ENCODE measurements around the gene CDH11. TPM values are rescaled to one million over a fixed set of nuclear protein-coding genes. Genes with fewer than 3 reads are reported as not detected.

Gene CDH11
- total and polyA plus RNA-seq, 2 of the 4 experiments (the other 2 are of a cell fraction), result 266 to 601 TPM

GRCh38 chr16:64900517-64900916 is 221.3 kb downstream of the CDH11 start:
- peak overlapping the region; percentile 61; the same call in 1 of the 2 replicates for H3K18ac ChIP-seq (ENCODE audit: low read depth, low read length)
- no peak overlapping the region for H3K4me3 ChIP-seq (ENCODE audit: insufficient read depth, low read depth, low read length)
- no peak overlapping the region for H2AFZ ChIP-seq (replicated peaks; ENCODE audit: low read length, poor library complexity)
- H4K5ac ChIP-seq (ENCODE audit: low read depth, low read length), result no peak overlapping the region
- no peak for TF ChIP-seq MXI1 (IDR thresholded peaks at IDR 0.05; ENCODE audit: borderline replicate concordance, low read depth, low read length)
- TF ChIP-seq POLR2A (IDR thresholded peaks at IDR 0.05; ENCODE audit: low read depth, low read length), result no peak
- TF ChIP-seq RAD21 (IDR thresholded peaks at IDR 0.05; ENCODE audit: low read length), result no peak
- no peak for TF ChIP-seq SMC3 (IDR thresholded peaks at IDR 0.05; ENCODE audit: low read depth, low read length)
- TF ChIP-seq BHLHE40 (IDR thresholded peaks at IDR 0.05; ENCODE audit: low read depth, low read length), result no peak
- TF ChIP-seq CHD1 (IDR thresholded peaks at IDR 0.05; ENCODE audit: low read depth, low read length), result no peak
- TF ChIP-seq, protein P1, sequence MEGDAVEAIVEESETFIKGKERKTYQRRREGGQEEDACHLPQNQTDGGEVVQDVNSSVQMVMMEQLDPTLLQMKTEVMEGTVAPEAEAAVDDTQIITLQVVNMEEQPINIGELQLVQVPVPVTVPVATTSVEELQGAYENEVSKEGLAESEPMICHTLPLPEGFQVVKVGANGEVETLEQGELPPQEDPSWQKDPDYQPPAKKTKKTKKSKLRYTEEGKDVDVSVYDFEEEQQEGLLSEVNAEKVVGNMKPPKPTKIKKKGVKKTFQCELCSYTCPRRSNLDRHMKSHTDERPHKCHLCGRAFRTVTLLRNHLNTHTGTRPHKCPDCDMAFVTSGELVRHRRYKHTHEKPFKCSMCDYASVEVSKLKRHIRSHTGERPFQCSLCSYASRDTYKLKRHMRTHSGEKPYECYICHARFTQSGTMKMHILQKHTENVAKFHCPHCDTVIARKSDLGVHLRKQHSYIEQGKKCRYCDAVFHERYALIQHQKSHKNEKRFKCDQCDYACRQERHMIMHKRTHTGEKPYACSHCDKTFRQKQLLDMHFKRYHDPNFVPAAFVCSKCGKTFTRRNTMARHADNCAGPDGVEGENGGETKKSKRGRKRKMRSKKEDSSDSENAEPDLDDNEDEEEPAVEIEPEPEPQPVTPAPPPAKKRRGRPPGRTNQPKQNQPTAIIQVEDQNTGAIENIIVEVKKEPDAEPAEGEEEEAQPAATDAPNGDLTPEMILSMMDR (conservative IDR thresholded peaks at IDR 0.05; ENCODE audit: low read depth, low read length), result no peak
- TF ChIP-seq NFE2L2 (IDR thresholded peaks at IDR 0.05; ENCODE audit: low read depth, low read length), result no peak
- TF ChIP-seq MAFK (IDR thresholded peaks at IDR 0.05; ENCODE audit: low read depth, low read length), result no peak; the same call in 1 of the 2 replicates
- TF ChIP-seq USF2 (IDR thresholded peaks at IDR 0.05; ENCODE audit: low read depth, low read length), result no peak
- no peak for TF ChIP-seq FOS (IDR thresholded peaks at IDR 0.05; ENCODE audit: low read depth, low read length)
- no peak for TF ChIP-seq RFX5 (IDR thresholded peaks at IDR 0.05; ENCODE audit: low read depth, low read length)
- TF ChIP-seq RCOR1 (IDR thresholded peaks at IDR 0.05; ENCODE audit: insufficient replicate concordance, low read length), result no peak
- TF ChIP-seq CEBPB (IDR thresholded peaks at IDR 0.05; ENCODE audit: low read depth, low read length), result no peak
- no peak for TF ChIP-seq ELK1 (IDR thresholded peaks at IDR 0.05; ENCODE audit: borderline replicate concordance, low read depth, low read length)
- CTCF ChIA-PET, result no interaction called here
- WGBS, 2 experiments (ENCODE audit: extremely low coverage in 2 of 2, insufficient read length in 1 of 2), result no CpG with 5 or more reads among the region's 2 CpGs
- no peak overlapping the region for H3K9ac ChIP-seq (ENCODE audit: low read depth, low read length)
- 0 out of 2 replicates have a peak, but pooled peaks cover 2% of the 10 kb centered on the region for H3K9me3 ChIP-seq (ENCODE audit: control insufficient read depth, insufficient read depth, low read length)
- no peaks in the 10 kb centered on the region for H3K4me1 ChIP-seq (ENCODE audit: control insufficient read depth, insufficient read depth, low read length)
- no peak overlapping the region for H2AK5ac ChIP-seq (ENCODE audit: low read depth, low read length)
- no peak overlapping the region for H2BK5ac ChIP-seq (ENCODE audit: low read depth, low read length, poor library complexity, severe bottlenecking)
- no peak overlapping the region for H2BK20ac ChIP-seq (ENCODE audit: low read depth, low read length)
- POLR2A ChIA-PET (ENCODE audit: unreplicated experiment), result no interaction called here
- in situ Hi-C loops (cut with MboI; ENCODE audit: low sequenced_read_pairs), result no loop called here
- no peaks in the 10 kb centered on the region for H3K79me1 ChIP-seq (ENCODE audit: low read depth in 1 of 2, low read length in 2 of 2)
- no peaks in the 10 kb centered on the region for H4K20me1 ChIP-seq (ENCODE audit: insufficient read depth, low read length)
- no peak overlapping the region for H2BK15ac ChIP-seq (ENCODE audit: low read depth, low read length)
- no TSS peak for BruUV-seq (replicated peaks)
- H3K56ac ChIP-seq (ENCODE audit: extremely low read depth, insufficient read depth, low read length), result no peak overlapping the region
- no peak overlapping the region for H2BK120ac ChIP-seq (ENCODE audit: low read depth, low read length)
- intact Hi-C loops (cut with micrococcal nuclease), result no loop called here
- H4K91ac ChIP-seq (ENCODE audit: insufficient read depth, low read depth, low read length), result no peak overlapping the region
- H3K23ac ChIP-seq (ENCODE audit: low read depth, low read length), result no peak overlapping the region
- no peak overlapping the region for H3K4ac ChIP-seq (ENCODE audit: low read depth, low read length)
- dilution Hi-C loops (cut with HindIII; ENCODE audit: low sequenced_read_pairs, unreplicated experiment), result no loop called here
- no peak overlapping the region for H3K27ac ChIP-seq (ENCODE audit: insufficient read depth, low read length)
- no peaks in the 10 kb centered on the region for H3K9me1 ChIP-seq (ENCODE audit: insufficient read depth, low read length)
- DNase-seq, result no peak
- ATAC-seq (ENCODE audit: low read depth), result no peak
- no peak overlapping the region for H2AK9ac ChIP-seq (replicated peaks; ENCODE audit: low read depth, low read length, poor library complexity)
- H3K36me3 ChIP-seq (ENCODE audit: control insufficient read depth, insufficient read depth, low read length), result no peaks in the 10 kb centered on the region
- no peak overlapping the region for H3K4me2 ChIP-seq (ENCODE audit: low read depth, low read length)
- H3K27me3 ChIP-seq (ENCODE audit: control insufficient read depth, insufficient read depth, low read length), result no peaks in the 10 kb centered on the region
- H3K14ac ChIP-seq (replicated peaks; ENCODE audit: low read depth, low read length), result no peak overlapping the region
- H4K8ac ChIP-seq (ENCODE audit: low read depth in 2 of 2, low read length in 2 of 2), result no peak overlapping the region
